OCI-LY1 (cell line): ENCODE data around the gene IL11.

Source experiments
- EZH2 ChIP-seq: fragments of 200-600 bp; sonication (generic), shearing (Covaris generic); IDR thresholded peaks from 2 replicates; pipeline ENCODE4 v1.8.0; 2017; ENCODE audit warnings: borderline replicate concordance, mixed run types, mild to moderate bottlenecking, antibody characterized with exemption, low read length, moderate library complexity, mixed read lengths
- TF ChIP-seq, protein P1 (sequence below): fragments of 200-600 bp; sonication (generic), shearing (Covaris generic); IDR thresholded peaks from 2 replicates; pipeline ENCODE4 v1.5.1; 2017; ENCODE audit warnings: mild to moderate bottlenecking, antibody characterized with exemption, low read length, moderate library complexity, mixed read lengths

DNA sequence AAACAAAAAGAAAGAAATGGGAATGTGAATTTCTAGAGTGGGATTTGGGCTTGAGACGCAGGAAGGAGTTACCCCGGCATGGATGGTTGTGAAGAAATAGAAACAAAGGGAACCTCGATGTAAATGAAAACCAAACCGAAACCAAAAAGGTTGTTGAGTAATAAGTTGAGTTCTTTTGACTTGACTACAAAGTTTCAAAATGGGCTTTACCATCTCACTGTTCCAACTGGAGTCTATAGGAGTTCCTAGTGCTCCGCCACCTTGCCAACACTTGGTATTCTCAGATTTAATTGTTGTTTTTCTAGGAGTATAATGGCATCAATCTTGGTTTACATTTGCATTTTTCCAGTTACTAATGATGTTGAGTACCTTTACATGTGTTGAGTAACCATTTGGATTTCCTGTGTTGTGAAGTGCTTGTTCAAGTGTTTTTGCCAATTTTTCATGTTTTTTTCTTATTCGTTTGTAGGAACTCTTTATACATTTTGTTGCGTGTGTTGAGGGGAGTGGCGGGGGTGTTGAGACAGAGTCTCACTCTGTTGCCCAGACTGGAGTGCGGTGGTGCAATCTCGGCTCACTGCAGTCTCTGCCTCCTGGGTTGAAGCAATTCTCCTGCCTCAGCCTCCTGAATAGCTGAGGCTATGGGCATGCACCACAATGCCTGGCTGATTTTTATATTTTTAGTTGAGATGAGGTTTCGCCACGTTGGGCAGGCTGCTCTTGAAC lies 28.1 kb upstream of the IL11 start:
- TF ChIP-seq, protein P1, sequence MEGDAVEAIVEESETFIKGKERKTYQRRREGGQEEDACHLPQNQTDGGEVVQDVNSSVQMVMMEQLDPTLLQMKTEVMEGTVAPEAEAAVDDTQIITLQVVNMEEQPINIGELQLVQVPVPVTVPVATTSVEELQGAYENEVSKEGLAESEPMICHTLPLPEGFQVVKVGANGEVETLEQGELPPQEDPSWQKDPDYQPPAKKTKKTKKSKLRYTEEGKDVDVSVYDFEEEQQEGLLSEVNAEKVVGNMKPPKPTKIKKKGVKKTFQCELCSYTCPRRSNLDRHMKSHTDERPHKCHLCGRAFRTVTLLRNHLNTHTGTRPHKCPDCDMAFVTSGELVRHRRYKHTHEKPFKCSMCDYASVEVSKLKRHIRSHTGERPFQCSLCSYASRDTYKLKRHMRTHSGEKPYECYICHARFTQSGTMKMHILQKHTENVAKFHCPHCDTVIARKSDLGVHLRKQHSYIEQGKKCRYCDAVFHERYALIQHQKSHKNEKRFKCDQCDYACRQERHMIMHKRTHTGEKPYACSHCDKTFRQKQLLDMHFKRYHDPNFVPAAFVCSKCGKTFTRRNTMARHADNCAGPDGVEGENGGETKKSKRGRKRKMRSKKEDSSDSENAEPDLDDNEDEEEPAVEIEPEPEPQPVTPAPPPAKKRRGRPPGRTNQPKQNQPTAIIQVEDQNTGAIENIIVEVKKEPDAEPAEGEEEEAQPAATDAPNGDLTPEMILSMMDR, result no peak
- no peak for TF ChIP-seq EZH2
